Lower leg skin (tissue), 4 donors: ENCODE data around the gene ZBTB40. TPM values are rescaled to one million over a fixed set of nuclear protein-coding genes. Genes with fewer than 3 reads are reported as not detected.

Experiments
- DNase-seq, 2 donors: peaks; one replicate each; pipeline ENCODE4 v3.0.0-alpha.2; 2019; ENCODE audit warnings: low spot score in 2 of 2
- H3K4me3 ChIP-seq: fragments of 200-600 bp; sonication (generic); 2 replicates; pipeline ENCODE4 v1.5.1; 2017; ENCODE audit warnings: mild to moderate bottlenecking, low read depth; ENCODE audit not compliant: poor library complexity, severe bottlenecking
- CTCF ChIP-seq, 3 donors: fragments of 450-650 bp; IDR thresholded peaks; one replicate each; pipeline ENCODE4 v1.5.1; 2016; ENCODE audit warnings: antibody characterized with exemption in 3 of 3, mild to moderate bottlenecking in 3 of 3, moderate library complexity in 2 of 3
- POLR2A ChIP-seq, 2 donors: fragments of 450-650 bp; IDR thresholded peaks; one replicate each; pipeline ENCODE4 v1.6.1; 2016 to 2017; ENCODE audit warnings: antibody characterized with exemption in 2 of 2, mild to moderate bottlenecking in 1 of 2, moderate library complexity in 1 of 2
- WGBS, 2 donors: methylation state at CpG; one replicate each; pipeline ENCODE4 v1.1.5; 2018; 5-methylcytosine and 5-hydroxymethylcytosine counted together
- intact Hi-C: fragments of 100-400 bp; cut with DNase I; formaldehyde crosslinking; loops from one replicate; pipeline ENCODE4 v1.15.0; 2023; ENCODE audit warnings: low total_unique reads
- total RNA-seq, 4 donors: library from RNA; depleted of rRNA; stranded (reverse); fragments of >200 nt; gene quantifications; one replicate each; pipeline ENCODE4 v1.1.0, GENCODE V29; 2016

The ZBTB40 gene
- total RNA-seq, 4 donors from 2014 or later: 7.5 to 13.3 (median 12.4) TPM

GRCh38 chr1:22462928-22463327 lies 11.3 kb downstream of the ZBTB40 start:
- no peak for DNase-seq
- intact Hi-C loops: no loop called here
- WGBS, 2 donors: 89 to 99% methylated on average over 4 of the region's 4 CpGs
- TF ChIP-seq CTCF (IDR thresholded peaks at IDR 0.05) (no peak), POLR2A (IDR thresholded peaks at IDR 0.05) (no peak)
- no peak overlapping the region for H3K4me3 ChIP-seq

DNA sequence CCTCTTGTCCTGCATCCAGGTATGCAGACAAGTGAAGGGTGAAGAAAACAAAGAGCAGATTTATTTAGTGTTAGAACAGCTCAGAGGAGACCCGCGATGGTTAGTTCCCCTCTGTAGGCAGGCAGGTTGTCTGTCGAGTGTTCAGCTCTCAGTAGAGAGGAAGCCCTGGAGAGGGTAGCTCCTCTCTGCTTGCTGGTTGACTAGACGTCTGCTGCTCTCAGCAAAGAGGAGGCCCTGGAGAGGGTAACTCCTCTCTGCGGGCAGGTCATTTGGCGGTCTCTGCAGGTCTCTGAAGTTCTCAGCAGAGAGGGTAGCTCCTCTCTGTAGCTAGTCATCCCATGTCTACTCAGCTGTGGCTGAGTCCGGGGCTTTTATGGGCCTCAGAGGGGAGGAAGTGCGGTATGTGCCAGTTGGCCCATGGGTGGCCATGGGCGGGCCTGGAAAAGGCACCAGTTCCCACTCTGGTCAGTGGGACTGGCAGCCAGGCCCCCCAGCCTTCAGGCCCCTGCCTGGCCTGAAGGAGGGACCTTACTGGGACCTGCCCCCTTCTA lies 13.4 kb downstream of the ZBTB40 start:
- 95 to 97% methylated on average over 9 of the region's 9 CpGs for WGBS, 2 donors
- TF ChIP-seq POLR2A (IDR thresholded peaks at IDR 0.05) (no peak), CTCF (IDR thresholded peaks at IDR 0.05) (no peak)
- intact Hi-C loops: no loop called here
- no peak overlapping the region for H3K4me3 ChIP-seq
- DNase-seq: no peak

GRCh38 chr1:22465671-22466070 lies 14.0 kb downstream of the ZBTB40 start:
- intact Hi-C loops: no loop called here

GRCh38 chr1:22470227-22470626 lies 18.6 kb downstream of the ZBTB40 start:
- H3K4me3 ChIP-seq: no peak overlapping the region
- WGBS, 2 donors: 83 to 86% methylated on average over 4 of the region's 4 CpGs
- no peak for DNase-seq
- no peak for TF ChIP-seq CTCF (IDR thresholded peaks at IDR 0.05)
- TF ChIP-seq POLR2A (IDR thresholded peaks at IDR 0.05): no peak
- intact Hi-C loops: no loop called here

More at GRCh38 chr1:22465671-22466070, 14.0 kb downstream of the ZBTB40 start:
- no peak for DNase-seq
- no peak for TF ChIP-seq POLR2A (IDR thresholded peaks at IDR 0.05)
- no peak for TF ChIP-seq CTCF (IDR thresholded peaks at IDR 0.05)
- 75 to 88% methylated on average over 2 of the region's 2 CpGs for WGBS, 2 donors
- H3K4me3 ChIP-seq: no peak overlapping the region

GRCh38 chr1:22471078-22471477 lies 19.4 kb downstream of the ZBTB40 start:
- TF ChIP-seq POLR2A (IDR thresholded peaks at IDR 0.05) (no peak), CTCF (IDR thresholded peaks at IDR 0.05) (no peak)
- intact Hi-C loops: no loop called here
- DNase-seq: no peak
- 42 to 56% methylated on average over 2 of the region's 2 CpGs for WGBS, 2 donors
- no peak overlapping the region for H3K4me3 ChIP-seq

DNA sequence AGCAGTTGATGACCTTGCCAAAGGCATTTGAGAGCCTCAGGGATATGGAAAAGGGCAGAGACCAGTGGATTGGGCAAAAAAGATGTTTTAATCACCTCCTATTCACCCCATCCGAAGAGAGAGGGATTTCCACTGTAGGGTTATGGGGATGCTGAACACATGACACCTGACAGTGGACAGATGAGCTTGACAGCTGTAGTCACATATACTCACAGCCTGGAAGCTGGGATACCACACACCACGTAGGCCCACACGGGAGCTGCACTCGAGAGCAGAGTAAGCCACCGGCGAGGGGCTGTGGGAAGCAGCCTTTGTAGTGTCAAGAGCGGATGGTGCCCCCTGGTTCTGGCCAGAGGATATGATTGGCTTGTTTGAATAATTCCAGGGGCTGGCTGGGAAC lies 20.0 kb downstream of the ZBTB40 start:
- DNase-seq: no peak
- TF ChIP-seq POLR2A (IDR thresholded peaks at IDR 0.05): no peak
- TF ChIP-seq CTCF (IDR thresholded peaks at IDR 0.05): no peak
- H3K4me3 ChIP-seq: no peak overlapping the region
- intact Hi-C loops: no loop called here
- WGBS, 2 donors: 92 to 99% methylated on average over 7 of the region's 7 CpGs
